NCI-H187 treated with DMSO at 0.1 percent for 48 hours (cell line): ENCODE data around the gene PRR19.

Experiments
- DNase-seq: peaks from one replicate; lab custom pipeline; 2025; lab: John Stamatoyannopoulos, UW

Gene PRR19

DNA sequence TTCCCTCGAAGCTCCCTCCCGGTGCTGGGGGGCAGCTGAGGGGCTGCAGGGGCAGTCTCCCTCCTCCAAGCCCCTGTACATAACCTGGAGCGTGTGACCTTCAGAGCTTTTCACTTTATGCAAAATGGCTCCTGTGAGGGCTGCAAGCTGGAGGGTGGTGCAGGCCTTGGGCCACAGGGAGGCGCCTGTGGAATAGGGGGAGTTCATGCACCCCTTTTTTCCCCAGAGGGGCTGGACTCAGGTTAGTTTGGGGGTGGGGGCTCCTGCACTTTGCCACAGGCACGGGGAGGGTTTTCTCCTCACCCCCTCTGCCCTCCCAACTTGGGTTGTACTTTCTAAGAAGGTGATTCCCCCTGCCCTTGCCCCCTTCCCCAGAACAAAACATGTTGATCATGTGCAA lies 6.6 kb upstream of the PRR19 start:
- DNase-seq, result no peak

DNA sequence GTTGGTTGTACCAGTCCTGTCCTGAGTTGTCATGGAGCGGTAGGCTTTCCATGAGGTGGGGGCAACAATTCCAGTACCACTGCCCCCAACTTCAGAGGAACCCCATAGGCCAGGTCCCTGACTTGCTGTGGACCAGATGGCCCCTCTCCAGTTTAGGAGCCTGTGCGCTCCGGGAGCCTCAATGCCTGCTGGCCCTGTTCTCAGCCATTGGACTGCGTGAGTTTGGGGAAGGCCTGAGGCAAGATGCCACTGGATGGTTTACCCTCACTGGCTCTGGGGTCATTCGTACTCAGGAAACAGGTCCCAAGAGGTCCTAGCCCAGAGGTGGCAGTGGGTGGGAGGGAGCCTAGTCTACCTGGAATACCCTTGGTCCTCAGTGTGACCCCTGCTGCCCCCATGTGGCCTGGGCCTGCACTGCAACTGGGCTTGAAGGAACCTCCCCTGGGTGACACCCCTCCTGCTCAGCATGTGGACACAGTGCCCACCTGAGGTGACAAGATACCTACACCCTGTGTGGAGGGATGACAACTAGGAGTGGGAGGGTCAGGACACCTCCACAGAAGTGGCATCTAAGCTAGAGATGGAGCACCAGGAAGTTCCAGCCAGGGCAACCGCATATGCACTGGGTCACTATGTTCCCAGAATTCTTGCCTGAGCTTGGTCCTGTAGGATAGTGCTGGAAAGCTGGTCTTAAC lies 6.0 kb upstream of the PRR19 start:
- DNase-seq, result no peak

DNA sequence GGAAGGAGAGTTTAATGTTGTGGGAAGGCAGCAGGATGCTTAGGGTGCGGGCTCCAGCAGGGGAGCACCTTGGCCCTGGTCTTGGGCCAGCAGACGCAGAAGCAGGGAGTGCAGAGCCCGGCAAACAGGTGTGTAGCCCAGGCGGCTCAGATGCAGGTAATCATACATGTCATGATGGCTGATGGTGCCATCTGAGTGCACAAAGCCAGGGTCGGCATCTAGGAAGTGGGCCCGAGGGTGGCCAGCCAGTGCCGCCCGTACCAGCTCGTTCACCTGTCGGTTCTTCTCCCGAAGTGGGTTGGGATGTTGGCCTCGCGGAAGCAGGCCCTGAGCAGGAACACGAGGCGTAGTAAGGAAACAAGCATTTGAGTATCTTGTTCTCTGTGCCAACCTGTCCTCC lies 4.9 kb upstream of the PRR19 start:
- DNase-seq, result no peak

- DNase-seq, result no peak
Observed at GRCh38 chr19:42303101-42303464, 1.2 kb downstream of the PRR19 start.

DNA sequence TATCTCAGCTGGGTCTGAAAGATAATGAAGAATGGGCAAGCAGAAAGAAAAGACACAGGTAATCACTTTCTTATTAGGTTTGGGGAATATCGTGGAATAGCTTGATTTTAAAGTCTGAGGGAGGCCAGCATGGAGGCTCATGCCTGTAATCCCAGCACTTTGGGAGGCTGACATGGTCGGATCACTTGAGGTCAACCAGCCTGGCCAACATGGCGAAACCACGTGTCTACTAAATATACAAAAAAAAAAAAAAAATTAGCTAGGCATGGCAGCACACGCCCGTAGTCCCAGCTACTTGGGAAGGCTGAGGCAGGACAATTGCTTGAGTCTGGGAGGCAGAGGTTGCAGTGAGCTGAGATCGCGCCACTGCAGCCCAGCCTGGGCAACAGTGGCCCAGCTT lies 1.9 kb downstream of the PRR19 start:
- no peak for DNase-seq

DNA sequence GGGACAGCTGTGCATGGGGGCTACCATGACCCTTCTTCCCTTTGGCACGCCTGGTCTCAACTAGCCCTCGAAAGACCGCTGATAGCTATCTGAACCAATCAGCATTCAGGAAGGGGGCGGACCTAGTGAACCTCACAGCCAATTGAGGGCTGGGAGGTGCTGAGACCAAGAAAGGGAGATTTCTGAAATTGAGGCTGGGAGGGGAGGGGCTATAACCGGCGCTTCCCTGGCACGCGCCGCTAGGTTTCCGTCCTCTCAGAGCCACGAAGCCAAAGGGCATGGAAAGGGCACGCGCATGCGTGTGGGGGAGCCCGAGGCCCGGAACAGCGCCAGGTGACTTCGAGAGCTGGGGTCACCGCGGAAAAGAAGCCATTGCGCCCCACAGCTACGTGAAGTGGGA lies 4.7 kb downstream of the PRR19 start:
- DNase-seq, result no peak

GRCh38 chr19:42309686-42310085 lies 7.8 kb downstream of the PRR19 start:
- no peak for DNase-seq

GRCh38 chr19:42311657-42312056 lies 9.7 kb downstream of the PRR19 start:
- no peak for DNase-seq

DNA sequence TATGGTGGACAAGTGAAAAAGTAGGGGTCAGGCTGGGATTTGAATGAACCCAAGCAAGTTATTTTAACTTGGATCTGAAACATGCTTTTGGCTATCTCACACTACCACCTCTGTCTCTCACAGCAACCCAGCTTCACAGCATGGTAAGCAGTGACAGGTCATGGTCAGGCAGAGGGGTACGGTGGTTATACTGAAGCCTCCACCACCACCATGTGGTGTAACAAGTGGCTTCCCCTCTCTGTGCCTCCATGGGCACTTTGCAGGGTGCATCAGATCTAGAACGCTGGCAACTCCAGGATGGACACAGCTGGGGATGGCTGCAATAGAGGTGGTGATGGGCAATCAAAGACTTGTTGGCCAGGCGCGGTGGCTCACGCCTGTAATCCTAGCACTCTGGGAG lies 10.4 kb downstream of the PRR19 start:
- DNase-seq, result no peak

GRCh38 chr19:42313096-42313839 lies 11.3 kb downstream of the PRR19 start, which contains the start of gene TMEM145:
TMEM145 (plus strand) TSS chr19:42313309; CDS start chr19:42313377, 68 bp downstream.
- no peak for DNase-seq

DNA sequence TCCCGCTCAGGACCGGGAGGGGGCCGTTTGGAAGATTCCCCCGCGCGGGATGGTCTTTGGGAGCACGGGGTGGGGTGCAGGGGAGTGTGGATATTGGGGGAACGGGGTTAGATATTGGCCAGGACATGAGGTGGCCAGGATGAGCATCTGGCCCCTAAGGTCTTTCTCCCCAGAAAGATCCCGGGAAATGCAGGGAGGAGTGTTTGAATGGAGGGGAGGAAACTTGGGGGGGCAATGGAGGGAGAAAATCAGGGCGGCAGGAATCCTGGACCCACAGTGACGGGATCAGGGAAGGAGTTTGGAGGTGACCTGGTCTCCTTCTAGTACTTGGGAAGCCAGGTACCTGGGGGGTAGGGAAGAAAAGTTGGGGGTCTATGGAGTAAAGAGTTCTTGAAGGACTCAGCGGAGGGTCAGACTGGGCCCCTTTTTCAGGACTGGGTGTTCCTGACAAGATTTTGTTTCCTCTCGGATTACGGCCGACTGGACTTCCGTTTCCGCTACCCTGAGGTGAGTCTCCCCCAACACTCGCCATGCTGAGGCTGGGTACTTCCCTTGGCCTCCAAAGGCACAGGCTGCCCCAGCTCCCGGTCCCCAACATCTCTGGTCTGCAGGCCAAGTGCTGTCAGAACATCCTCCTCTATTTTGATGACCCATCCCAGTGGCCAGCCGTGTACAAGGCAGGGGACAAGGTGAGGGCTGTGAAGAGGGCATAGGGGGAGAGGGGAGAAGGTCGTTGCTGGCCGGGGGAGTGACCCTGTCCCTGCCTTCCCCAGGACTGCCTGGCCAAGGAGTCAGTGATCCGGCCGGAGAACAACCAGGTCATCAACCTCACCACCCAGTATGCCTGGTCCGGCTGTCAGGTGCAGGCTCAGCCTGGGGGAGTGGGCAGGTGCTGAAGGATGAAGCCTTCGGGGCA lies 12.2 kb downstream of the PRR19 start:
- DNase-seq, result no peak

- no peak for DNase-seq
Observed at GRCh38 chr19:42315024-42315423, 13.1 kb downstream of the PRR19 start.

DNA sequence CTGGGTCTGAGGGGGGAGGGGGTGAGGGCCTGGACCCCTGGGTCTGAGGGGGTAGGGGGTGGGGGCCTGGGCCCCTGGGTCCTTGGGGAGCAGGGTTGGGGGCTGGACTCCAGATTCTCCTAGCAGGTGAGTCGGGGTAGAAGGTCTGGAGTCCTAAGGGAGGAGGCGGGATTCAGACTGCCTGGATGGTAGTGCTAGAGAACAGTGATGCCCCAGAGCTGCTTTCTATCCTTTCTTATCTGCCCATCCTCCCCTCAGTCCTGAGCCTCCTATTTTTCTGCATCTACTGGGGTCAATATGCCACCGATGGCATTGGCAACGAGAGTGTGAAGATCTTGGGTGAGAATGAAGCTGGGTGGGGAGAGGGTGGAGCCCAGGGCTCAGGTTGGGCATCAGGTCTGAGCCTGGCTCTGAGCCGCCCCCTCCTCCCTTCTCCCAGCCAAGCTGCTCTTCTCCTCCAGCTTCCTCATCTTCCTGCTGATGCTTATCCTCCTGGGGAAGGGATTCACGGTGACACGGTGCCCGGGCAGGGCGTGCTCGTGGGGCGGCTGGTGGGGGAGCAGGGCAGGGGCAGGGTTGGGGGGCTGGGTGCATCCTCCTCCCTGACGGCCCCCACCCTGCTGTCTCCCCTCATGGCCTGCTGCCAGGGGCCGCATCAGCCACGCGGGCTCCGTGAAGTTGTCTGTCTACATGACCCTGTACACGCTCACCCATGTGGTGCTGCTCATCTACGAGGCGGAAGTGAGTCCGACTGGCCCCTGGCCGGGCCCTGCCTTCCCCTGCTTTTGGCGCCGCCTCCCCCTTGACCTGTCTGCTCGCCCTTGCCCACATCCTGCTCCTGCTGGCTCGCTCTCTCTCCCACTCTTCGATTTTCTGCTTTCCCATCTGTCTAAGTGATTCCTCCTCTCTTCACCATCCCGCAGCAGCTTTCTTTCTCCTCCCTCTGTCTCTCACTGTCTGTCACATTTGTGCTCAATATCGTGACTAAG lies 14.6 kb downstream of the PRR19 start:
- DNase-seq, result no peak

GRCh38 chr19:42317535-42317934 lies 15.6 kb downstream of the PRR19 start:
- DNase-seq, result no peak

DNA sequence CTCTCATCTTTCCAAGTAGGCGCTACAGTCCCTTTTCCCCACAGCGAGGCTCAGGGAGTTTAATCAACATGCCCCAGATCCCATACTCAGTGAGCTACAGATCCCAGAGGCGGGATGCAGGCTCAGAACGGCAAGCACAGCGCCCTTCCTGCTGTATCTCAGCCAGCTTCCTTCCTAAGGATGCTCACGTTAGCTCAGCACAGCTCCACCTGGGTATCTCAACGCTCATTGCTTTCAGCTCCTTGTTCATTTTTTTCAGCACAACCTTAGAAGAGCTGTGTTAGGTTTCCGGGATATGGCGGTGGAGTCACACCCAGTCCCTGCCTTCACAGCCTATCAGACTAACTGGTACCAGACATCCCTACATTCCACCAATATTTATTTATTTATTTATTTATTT lies 20.4 kb downstream of the PRR19 start:
- no peak for DNase-seq

GRCh38 chr19:42323473-42323851 lies 21.5 kb downstream of the PRR19 start:
- DNase-seq, result no peak

DNA sequence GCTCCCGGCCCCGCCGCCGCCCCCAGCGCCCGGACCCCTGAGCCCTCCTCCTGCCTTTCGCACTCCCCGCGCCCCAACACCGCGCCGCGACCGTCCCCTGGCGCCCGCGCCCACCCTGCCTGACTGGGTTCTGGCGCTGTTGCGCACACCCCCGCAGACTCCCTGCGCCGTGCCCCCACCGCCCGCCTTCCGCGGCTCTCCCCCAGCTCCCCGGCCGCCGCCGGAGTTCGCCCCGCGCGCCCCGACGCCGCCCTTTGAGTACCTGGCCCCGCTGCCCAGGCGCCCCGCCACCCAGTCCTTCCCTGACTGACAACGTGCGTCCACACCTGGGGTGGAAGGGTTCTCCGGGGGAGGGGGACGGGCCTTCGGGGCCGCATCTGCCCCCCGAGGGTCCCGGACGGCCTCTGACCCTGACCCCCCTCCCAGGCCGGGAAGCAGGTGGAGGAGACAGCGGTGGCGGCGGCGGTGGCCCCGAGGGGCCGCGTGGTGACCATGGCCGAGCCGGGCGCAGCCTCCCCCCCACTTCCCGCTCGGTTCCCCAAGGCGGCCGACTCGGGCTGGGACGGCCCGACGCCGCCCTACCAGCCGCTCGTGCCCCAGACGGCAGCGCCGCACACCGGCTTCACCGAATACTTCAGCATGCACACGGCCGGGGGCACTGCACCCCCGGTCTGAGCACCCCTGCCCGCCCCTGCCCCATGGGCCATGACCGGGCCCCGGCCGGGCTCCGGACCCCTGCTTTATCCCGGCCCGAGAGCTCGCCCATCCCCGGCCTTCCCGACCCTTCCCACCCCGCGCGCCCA lies 22.1 kb downstream of the PRR19 start:
- no peak for DNase-seq

GRCh38 chr19:42324655-42325307 lies 22.8 kb downstream of the PRR19 start:
- DNase-seq, result no peak

GRCh38 chr19:42325308-42325895 lies 23.5 kb downstream of the PRR19 start, which contains the start of gene MEGF8:
MEGF8 (plus strand) TSS chr19:42325635; CDS start chr19:42326244, 609 bp downstream.
- peak; percentile 98 for DNase-seq
